Fibroblast of villous mesenchyme (primary cell): ENCODE measurements around the gene RAB31. TPM values are rescaled to one million over a fixed set of nuclear protein-coding genes. Genes with fewer than 3 reads are reported as not detected.

ENCODE experiments used
- DNase-seq: peaks from one replicate; pipeline ENCODE4 v3.0.0-alpha.2; 2010; ENCODE audit warnings: low read depth
- H3K4me3 ChIP-seq: 2 replicates; pipeline ENCODE4 v1.5.1; 2011; ENCODE audit warnings: low read depth, mild to moderate bottlenecking, low read length
- total RNA-seq: library from RNA; depleted of rRNA; stranded (reverse); fragments of >200 nt; gene quantifications from 2 replicates; pipeline ENCODE4 v1.2.3, GENCODE V29; 2012
- TF ChIP-seq, protein P1 (sequence below): IDR thresholded peaks from 2 replicates; pipeline ENCODE4 v1.5.1; 2012; ENCODE audit warnings: low read depth, mild to moderate bottlenecking, low read length; ENCODE audit not compliant: insufficient read depth

RAB31 gene
- total RNA-seq, 1 donor, result 34.5 TPM

DNA sequence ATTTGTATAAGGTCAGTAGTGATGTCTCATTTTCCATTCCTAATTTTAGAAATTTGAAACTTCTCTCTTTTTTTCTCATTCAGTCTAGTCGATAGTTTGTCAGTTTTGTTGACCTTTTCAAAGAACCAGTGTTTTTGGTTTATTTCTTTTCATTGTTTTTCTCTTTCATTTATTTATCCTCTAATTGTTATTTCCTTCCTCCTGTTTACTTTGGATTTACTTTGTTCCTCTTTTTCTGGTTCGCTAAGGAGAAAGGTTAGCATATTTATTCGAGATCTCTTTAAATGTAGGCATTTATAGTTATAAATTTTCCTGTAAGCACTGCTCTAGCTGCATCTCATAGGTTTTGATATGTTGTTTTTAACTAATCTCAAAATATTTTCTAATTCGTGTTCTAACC, 112.6 kb downstream of the RAB31 start:
- TF ChIP-seq, protein P1, sequence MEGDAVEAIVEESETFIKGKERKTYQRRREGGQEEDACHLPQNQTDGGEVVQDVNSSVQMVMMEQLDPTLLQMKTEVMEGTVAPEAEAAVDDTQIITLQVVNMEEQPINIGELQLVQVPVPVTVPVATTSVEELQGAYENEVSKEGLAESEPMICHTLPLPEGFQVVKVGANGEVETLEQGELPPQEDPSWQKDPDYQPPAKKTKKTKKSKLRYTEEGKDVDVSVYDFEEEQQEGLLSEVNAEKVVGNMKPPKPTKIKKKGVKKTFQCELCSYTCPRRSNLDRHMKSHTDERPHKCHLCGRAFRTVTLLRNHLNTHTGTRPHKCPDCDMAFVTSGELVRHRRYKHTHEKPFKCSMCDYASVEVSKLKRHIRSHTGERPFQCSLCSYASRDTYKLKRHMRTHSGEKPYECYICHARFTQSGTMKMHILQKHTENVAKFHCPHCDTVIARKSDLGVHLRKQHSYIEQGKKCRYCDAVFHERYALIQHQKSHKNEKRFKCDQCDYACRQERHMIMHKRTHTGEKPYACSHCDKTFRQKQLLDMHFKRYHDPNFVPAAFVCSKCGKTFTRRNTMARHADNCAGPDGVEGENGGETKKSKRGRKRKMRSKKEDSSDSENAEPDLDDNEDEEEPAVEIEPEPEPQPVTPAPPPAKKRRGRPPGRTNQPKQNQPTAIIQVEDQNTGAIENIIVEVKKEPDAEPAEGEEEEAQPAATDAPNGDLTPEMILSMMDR, result no peak
- no peak overlapping the region for H3K4me3 ChIP-seq
- DNase-seq, result no peak

DNA sequence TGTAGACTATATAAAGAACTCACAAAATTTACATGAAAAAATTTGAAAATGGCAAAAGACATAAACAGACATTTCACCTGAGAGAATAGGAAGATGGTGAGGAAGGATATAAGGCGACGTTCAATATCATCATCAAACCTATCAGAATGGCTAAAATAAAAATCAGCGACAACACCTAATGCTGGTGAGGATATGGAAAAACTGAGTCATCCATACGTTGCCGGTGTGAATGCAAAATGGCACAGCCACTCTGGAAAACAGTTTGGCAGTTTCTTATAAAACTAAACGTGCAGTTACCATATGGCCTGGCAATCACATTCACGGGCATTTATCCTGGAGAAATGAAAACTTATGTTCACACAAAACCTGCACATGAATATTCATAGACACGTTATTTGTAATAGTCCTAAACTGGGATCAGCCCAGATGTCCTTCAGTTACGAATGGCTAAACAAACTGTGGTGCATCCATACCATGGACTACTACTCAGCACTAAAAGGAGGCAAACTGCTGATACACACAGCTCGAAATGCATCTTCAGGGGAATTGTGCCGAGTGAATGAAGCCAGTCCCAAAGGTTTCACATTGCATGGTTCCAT, 114.6 kb downstream of the RAB31 start:
- H3K4me3 ChIP-seq, result no peak overlapping the region
- no peak for DNase-seq
- TF ChIP-seq, protein P1, result no peak

DNA sequence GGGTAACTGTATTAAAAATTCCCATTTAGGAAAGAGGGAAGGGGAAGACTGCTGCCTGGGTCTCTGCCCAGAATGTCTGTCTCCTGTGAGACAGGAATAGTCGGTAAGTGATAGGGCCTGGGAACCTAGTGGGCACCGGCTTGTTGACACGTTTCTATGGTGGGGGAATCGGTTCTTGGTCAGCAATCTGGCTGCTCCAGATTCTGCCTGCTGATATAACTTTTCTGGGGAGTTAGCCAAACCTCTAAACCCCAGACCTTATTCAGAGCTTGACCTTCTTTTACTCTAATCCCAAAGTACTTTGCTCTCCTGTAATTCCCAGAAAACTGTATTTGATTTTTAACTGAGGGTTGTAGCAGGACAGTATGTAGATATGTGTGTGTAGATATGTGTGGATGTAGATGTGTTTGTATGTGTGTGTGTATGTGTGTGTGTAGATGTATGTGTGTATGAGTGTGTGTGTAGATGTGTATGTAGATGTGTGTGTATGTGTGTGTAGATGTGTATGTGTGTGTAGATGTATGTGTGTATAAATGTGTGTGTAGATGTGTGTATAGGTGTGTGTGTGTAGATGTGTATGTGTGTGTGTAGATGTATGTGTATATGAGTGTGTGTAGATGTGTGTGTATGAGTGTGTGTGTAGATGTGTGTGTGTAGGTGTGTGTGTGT, 115.8 kb downstream of the RAB31 start:
- H3K4me3 ChIP-seq, result no peak overlapping the region
- TF ChIP-seq, protein P1, result no peak
- DNase-seq, result peak; percentile 92

DNA sequence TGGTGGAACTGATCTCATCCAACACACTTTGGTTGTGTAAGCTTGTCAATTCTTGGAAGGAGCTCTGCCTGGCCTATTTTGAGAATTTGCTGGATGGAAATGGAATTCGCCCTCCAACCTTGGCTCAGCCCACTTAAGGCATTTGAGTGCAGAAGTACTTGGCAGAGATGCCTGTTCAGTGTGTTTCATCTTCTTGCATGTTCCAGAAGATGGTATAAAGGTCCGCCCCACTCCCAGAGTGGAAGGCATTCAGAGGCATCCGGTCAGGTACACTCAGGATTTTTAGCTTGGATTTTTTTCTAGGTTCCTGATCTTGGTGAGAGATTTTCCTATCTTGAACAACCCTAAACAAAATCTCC, 116.4 kb downstream of the RAB31 start:
- peak; percentile 59 for DNase-seq
- TF ChIP-seq, protein P1, result no peak
- H3K4me3 ChIP-seq, result no peak overlapping the region

DNA sequence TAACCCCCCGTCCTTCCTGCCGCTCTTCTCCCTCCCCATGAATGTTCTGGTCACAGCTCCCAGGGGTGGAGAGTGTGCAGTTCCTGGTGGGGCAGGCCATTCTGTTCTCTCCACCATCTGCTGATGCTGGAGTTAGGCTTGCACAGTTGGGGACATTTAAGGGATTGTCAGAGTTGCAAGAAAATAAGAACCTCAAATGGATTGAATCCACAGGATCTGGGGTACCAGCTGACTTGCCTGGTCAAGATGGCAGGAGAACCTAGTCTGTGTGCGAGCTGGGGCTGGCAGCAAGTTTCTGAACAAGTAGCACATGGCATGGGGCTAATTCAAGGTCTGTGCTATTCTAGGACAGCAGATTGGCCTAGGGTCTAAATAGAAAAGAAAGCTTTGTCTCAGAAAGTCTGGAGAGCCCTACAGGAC, 116.9 kb downstream of the RAB31 start:
- DNase-seq, result no peak
- no peak overlapping the region for H3K4me3 ChIP-seq
- TF ChIP-seq, protein P1, result no peak

DNA sequence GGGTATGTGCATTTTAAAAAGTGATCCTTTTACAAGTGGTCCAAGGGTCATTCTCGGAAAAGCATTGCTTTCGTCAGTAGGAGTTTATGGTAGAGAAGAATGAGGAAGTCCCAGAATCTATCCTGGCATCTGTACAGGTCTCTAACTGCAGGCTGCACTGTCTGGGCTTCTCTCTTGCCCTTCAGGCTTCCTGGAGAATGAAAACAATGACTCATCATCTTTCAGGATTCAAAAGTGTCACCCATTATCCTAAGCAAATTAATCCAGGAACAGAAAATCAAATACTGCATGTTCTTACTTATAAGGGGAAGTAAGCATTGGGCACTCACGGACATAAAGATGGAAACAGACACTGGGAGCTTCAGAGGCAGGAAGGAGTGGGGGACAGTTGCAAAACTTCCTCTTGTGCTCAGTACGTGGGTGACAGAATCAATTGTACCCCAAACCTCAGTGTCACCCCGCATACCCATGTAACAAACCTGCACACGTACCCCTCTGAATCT, 117.5 kb downstream of the RAB31 start:
- peak; percentile 98 for DNase-seq
- TF ChIP-seq, protein P1, result no peak
- no peak overlapping the region for H3K4me3 ChIP-seq
